Measurements from ENCODE around the gene CCM2L. TPM values are rescaled to one million over a fixed set of nuclear protein-coding genes. Genes with fewer than 3 reads are reported as not detected.

CCM2L gene
- total and polyA plus RNA-seq, 10 of the 15 experiments (the other 5 are each of a cell fraction or from before 2014, with no cell fraction given) = not detected

- Histone ChIP-seq H3K4me2 (ENCODE audit: control insufficient read depth, insufficient read depth) (peak overlapping the region; percentile 59), H4K20me1 (ENCODE audit: control insufficient read depth, insufficient read depth) (no peaks in the 10 kb centered on the region), H3K79me2 (ENCODE audit: control insufficient read depth, insufficient read depth, low read length) (no peaks in the 10 kb centered on the region), H3K9me3 (replicated peaks; ENCODE audit: control insufficient read depth, insufficient read depth, low read length) (peaks cover 5% of the 10 kb centered on the region; the same call in 2 of the 3 replicates), H3K36me3 (ENCODE audit: control insufficient read depth in 2 of 2, insufficient read depth in 2 of 2, low read length in 1 of 2) (no peaks in the 10 kb centered on the region), H2AFZ (ENCODE audit: control insufficient read depth, low read depth, low read length) (peak overlapping the region; percentile 55), H3K4me1 (ENCODE audit: control insufficient read depth, insufficient read depth, low read length) (peaks cover 28% of the 10 kb centered on the region), H3K9ac (ENCODE audit: control insufficient read depth, insufficient read depth, low read length) (no peak overlapping the region), H3K27ac (ENCODE audit: control insufficient read depth, insufficient read depth) (peak overlapping the region; percentile 42), H3K4me3 (no peak overlapping the region), H3K27me3 (replicated peaks in 1 of 2; ENCODE audit: control insufficient read depth in 2 of 2, insufficient read depth in 2 of 2, low read length in 1 of 2) (no peaks in the 10 kb centered on the region; a peak in 1 of 4 replicates)
- no TSS peak for BruUV-seq (replicated peaks)
- FAIRE-seq = no peak
- ChIA-PET POLR2A (interaction anchor here (0.5 to 3.2 kb wide), 12 partner anchors 17 to 183 kb away, joined by 3 to 30 read pairs (median 4); partner anchors contain the start of genes HCK and TM9SF4), RAD21 (ENCODE audit: unreplicated experiment) (interaction anchor here (0.9 to 10.3 kb wide), 26 partner anchors 8 to 618 kb away, joined by 3 to 220 read pairs (median 4); partner anchors contain the start of genes HCK and PDRG1), CTCF (interaction anchor here (0.5 to 9.5 kb wide), 51 partner anchors 9 to 744 kb away, joined by 3 to 298 read pairs (median 5); partner anchors contain the start of genes HCK, PDRG1 and TM9SF4), SMC1A (ENCODE audit: uncharacterized antibody, unreplicated experiment) (interaction anchor here (0.7 to 10.2 kb wide), 33 partner anchors 8 to 617 kb away, joined by 3 to 344 read pairs (median 5); partner anchors contain the start of genes HCK and TM9SF4)
- DNase-seq (ENCODE audit: low read depth, low spot score) = no peak
- intact Hi-C loops (cut with micrococcal nuclease; ENCODE audit: unreplicated experiment) (loop anchor here (1.0 to 5.0 kb wide), 3 partner anchors 28 to 172 kb away; partner anchors contain the start of genes PLAGL2 and POFUT1), in situ Hi-C loops (cut with MboI) (loop anchor here (5.0 kb wide), 1 partner anchor 57 kb away; no protein-coding TSS in a partner anchor)
- ATAC-seq = peak; percentile 80
- 11% methylated on average over 9 of the region's 9 CpGs for WGBS (ENCODE audit: insufficient coverage, insufficient replicate concordance, low lambda C conversion rate, missing lambda C conversion rate)
- TF ChIP-seq, protein P1, sequence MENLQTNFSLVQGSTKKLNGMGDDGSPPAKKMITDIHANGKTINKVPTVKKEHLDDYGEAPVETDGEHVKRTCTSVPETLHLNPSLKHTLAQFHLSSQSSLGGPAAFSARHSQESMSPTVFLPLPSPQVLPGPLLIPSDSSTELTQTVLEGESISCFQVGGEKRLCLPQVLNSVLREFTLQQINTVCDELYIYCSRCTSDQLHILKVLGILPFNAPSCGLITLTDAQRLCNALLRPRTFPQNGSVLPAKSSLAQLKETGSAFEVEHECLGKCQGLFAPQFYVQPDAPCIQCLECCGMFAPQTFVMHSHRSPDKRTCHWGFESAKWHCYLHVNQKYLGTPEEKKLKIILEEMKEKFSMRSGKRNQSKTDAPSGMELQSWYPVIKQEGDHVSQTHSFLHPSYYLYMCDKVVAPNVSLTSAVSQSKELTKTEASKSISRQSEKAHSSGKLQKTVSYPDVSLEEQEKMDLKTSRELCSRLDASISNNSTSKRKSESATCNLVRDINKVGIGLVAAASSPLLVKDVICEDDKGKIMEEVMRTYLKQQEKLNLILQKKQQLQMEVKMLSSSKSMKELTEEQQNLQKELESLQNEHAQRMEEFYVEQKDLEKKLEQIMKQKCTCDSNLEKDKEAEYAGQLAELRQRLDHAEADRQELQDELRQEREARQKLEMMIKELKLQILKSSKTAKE (IDR thresholded peaks at IDR 0.05; ENCODE audit: low read depth, poor library complexity, severe bottlenecking) = no peak
- TF ChIP-seq PBX3 (IDR thresholded peaks at IDR 0.05; ENCODE audit: insufficient replicate concordance, low read depth, low read length) = no peak
- no peak for TF ChIP-seq ATF2 (IDR thresholded peaks at IDR 0.05; ENCODE audit: low read length)
- no peak for TF ChIP-seq PAX8 (IDR thresholded peaks at IDR 0.05)
- no peak for TF ChIP-seq CBX5 (IDR thresholded peaks at IDR 0.05; ENCODE audit: low read depth)
- no peak for TF ChIP-seq E2F4 (IDR thresholded peaks at IDR 0.05; ENCODE audit: low read depth, low read length)
- TF ChIP-seq SUZ12 (IDR thresholded peaks at IDR 0.05; ENCODE audit: unreplicated experiment) = no peak
- TF ChIP-seq YY1 (IDR thresholded peaks at IDR 0.05; ENCODE audit: low read depth, low read length) = no peak
- no peak for TF ChIP-seq NFYA (IDR thresholded peaks at IDR 0.05; ENCODE audit: borderline replicate concordance, low read depth, low read length)
- no peak for TF ChIP-seq SREBF1 (IDR thresholded peaks at IDR 0.05; ENCODE audit: low read length)
- TF ChIP-seq, protein P2, sequence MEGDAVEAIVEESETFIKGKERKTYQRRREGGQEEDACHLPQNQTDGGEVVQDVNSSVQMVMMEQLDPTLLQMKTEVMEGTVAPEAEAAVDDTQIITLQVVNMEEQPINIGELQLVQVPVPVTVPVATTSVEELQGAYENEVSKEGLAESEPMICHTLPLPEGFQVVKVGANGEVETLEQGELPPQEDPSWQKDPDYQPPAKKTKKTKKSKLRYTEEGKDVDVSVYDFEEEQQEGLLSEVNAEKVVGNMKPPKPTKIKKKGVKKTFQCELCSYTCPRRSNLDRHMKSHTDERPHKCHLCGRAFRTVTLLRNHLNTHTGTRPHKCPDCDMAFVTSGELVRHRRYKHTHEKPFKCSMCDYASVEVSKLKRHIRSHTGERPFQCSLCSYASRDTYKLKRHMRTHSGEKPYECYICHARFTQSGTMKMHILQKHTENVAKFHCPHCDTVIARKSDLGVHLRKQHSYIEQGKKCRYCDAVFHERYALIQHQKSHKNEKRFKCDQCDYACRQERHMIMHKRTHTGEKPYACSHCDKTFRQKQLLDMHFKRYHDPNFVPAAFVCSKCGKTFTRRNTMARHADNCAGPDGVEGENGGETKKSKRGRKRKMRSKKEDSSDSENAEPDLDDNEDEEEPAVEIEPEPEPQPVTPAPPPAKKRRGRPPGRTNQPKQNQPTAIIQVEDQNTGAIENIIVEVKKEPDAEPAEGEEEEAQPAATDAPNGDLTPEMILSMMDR (IDR thresholded peaks at IDR 0.05 in 2 of 3, conservative IDR thresholded peaks at IDR 0.05 in 1 of 3; ENCODE audit: control insufficient read depth in 2 of 3, extremely low read depth in 1 of 3, insufficient read depth in 1 of 3, low read depth in 3 of 3, low read length in 3 of 3) = peak; percentile 66 to 77 (median 72)
- TF ChIP-seq BMI1 (IDR thresholded peaks at IDR 0.05; ENCODE audit: borderline replicate concordance) = no peak
Measured at GRCh38 chr20:32034581-32035425, 24.6 kb downstream of the CCM2L start.
